Measurements from ENCODE around the gene TRAF3IP1.

- TF ChIP-seq CTCF (IDR thresholded peaks at IDR 0.05) = no peak
- TF ChIP-seq EZH2 (IDR thresholded peaks at IDR 0.05; ENCODE audit: borderline replicate concordance, insufficient read depth, low read depth, low read length, poor library complexity, severe bottlenecking) = no peak
Measured at GRCh38 chr2:238352361-238352760, 32.0 kb downstream of the TRAF3IP1 start.

Measured in B cell (primary cell).